Activated T-helper 17 cell treated with anti-CD3 and anti-CD28 coated beads, Interleukin-2, amount 50 U/mL, for 72 hours (primary cell): ENCODE results near the gene ASPDH. TPM values are rescaled to one million over a fixed set of nuclear protein-coding genes. Genes with fewer than 3 reads are reported as not detected.
"Not testable (repeated sequence)": the region's sequence is repeated elsewhere in the genome, so short reads cannot be mapped to it uniquely, and the experiment has no call there.

Source experiments
- ATAC-seq: fragments of 150-1000 bp; cut with Tn5 transposase; replicated peaks from 2 replicates; pipeline ENCODE4 v1.10.0; 2021; ENCODE audit warnings: mild to moderate bottlenecking, moderate library complexity
- H3K27ac Mint-ChIP-seq: one replicate; pipeline ENCODE4 v1.8.0; 2022; ENCODE audit warnings: mixed read lengths
- H3K27me3 Mint-ChIP-seq: one replicate; pipeline ENCODE4 v1.8.0; 2022; ENCODE audit warnings: mixed read lengths
- H3K36me3 Mint-ChIP-seq: one replicate; pipeline ENCODE4 v1.8.0; 2022; ENCODE audit warnings: low read depth, mild to moderate bottlenecking, mixed read lengths
- H3K4me1 Mint-ChIP-seq: one replicate; pipeline ENCODE4 v1.8.0; 2022; ENCODE audit warnings: mixed read lengths
- H3K4me3 Mint-ChIP-seq: one replicate; pipeline ENCODE4 v1.8.0; 2022; ENCODE audit warnings: mild to moderate bottlenecking, mixed read lengths
- H3K9me3 Mint-ChIP-seq: one replicate; pipeline ENCODE4 v1.8.0; 2022; ENCODE audit warnings: mixed read lengths
- total RNA-seq, 2 donors: library from RNA; stranded (reverse); gene quantifications; one replicate each; pipeline ENCODE4 v1.2.3, GENCODE V29; 2022

Gene ASPDH
- total RNA-seq, 2 donors from 2014 or later, result not detected

DNA sequence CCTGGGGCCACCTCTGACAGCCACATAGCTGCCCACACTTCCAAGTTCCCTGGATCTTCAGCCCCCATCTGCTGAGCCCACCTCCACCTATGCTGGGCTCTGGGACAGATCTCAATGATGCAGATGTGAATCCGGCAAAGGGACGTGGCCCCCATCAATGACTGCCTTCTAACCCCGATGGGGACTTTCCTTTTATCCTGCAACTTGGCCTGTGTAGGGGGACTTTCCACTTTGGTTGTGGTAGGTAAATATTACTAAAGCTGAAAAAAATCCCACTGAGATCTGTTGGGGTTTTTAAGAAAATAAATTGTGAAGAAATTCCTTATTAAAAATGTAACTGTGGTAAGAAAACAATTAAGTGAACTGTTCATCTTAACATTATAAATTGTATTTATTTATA lies 20.8 kb upstream of the ASPDH start:
- peak; percentile 24 for ATAC-seq
- Mint-ChIP-seq H3K4me1 (no peaks in the 10 kb centered on the region), H3K36me3 (no peaks in the 10 kb centered on the region), H3K9me3 (peaks cover 6% of the 10 kb centered on the region), H3K27me3 (peaks cover 22% of the 10 kb centered on the region), H3K27ac (no peak overlapping the region), H3K4me3 (no peak overlapping the region)

- no peak for ATAC-seq
- Mint-ChIP-seq H3K4me3 (no peak overlapping the region), H3K27ac (no peak overlapping the region), H3K4me1 (no peaks in the 10 kb centered on the region), H3K36me3 (no peaks in the 10 kb centered on the region), H3K9me3 (peaks cover 6% of the 10 kb centered on the region), H3K27me3 (peaks cover 22% of the 10 kb centered on the region)
These were observed 19.2 kb upstream of the ASPDH start for GRCh38 chr19:50532952-50533351.

GRCh38 chr19:50531171-50531612 lies 17.5 kb upstream of the ASPDH start:
- H3K27ac Mint-ChIP-seq, result no peak overlapping the region
- ATAC-seq, result no peak
- H3K27me3 Mint-ChIP-seq, result peaks cover 14% of the 10 kb centered on the region
- no peak overlapping the region for H3K4me3 Mint-ChIP-seq
- H3K4me1 Mint-ChIP-seq, result no peaks in the 10 kb centered on the region
- H3K9me3 Mint-ChIP-seq, result peaks cover 6% of the 10 kb centered on the region
- no peaks in the 10 kb centered on the region for H3K36me3 Mint-ChIP-seq

DNA sequence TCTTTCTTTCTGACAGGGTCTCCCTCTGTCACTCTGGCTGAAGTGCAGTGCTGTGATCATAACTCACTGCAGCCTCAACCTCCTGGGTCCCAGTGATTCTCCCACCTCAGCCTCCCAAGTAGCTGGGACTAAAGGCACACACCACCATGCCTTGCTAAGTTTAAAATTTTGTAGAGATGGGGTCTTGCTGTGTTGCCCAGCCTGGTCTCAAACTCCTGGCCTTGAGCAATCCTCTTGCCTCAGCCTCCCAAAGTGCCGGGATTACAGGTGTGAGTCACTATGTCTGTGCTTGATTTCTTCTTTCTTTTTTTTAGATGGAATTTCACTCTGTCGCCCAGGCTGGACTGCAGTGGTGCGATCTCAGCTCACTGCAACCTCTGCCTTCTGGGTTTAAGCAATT lies 14.3 kb upstream of the ASPDH start:
- not testable (repeated sequence) for H3K27ac Mint-ChIP-seq, ATAC-seq, H3K4me1 Mint-ChIP-seq, H3K9me3 Mint-ChIP-seq, H3K4me3 Mint-ChIP-seq, H3K27me3 Mint-ChIP-seq, H3K36me3 Mint-ChIP-seq

GRCh38 chr19:50522881-50523280 lies 9.2 kb upstream of the ASPDH start:
- no peak overlapping the region for H3K27ac Mint-ChIP-seq
- no peak for ATAC-seq
- H3K9me3 Mint-ChIP-seq, result no peaks in the 10 kb centered on the region
- peaks cover 3% of the 10 kb centered on the region for H3K27me3 Mint-ChIP-seq
- no peaks in the 10 kb centered on the region for H3K4me1 Mint-ChIP-seq
- no peaks in the 10 kb centered on the region for H3K36me3 Mint-ChIP-seq
- no peak overlapping the region for H3K4me3 Mint-ChIP-seq

GRCh38 chr19:50520822-50521465 lies 7.2 kb upstream of the ASPDH start:
- Mint-ChIP-seq H3K4me1 (no peaks in the 10 kb centered on the region), H3K4me3 (no peak overlapping the region), H3K27me3 (peaks cover 3% of the 10 kb centered on the region), H3K36me3 (no peaks in the 10 kb centered on the region), H3K9me3 (no peaks in the 10 kb centered on the region), H3K27ac (no peak overlapping the region)
- ATAC-seq, result no peak

GRCh38 chr19:50519006-50519575 lies 5.4 kb upstream of the ASPDH start:
- Mint-ChIP-seq H3K27ac (no peak overlapping the region), H3K4me1 (no peaks in the 10 kb centered on the region), H3K36me3 (no peaks in the 10 kb centered on the region), H3K4me3 (no peak overlapping the region), H3K27me3 (peaks cover 3% of the 10 kb centered on the region), H3K9me3 (no peaks in the 10 kb centered on the region)
- no peak for ATAC-seq

GRCh38 chr19:50518091-50519005 lies 4.6 kb upstream of the ASPDH start:
- no peaks in the 10 kb centered on the region for H3K4me1 Mint-ChIP-seq
- no peak for ATAC-seq
- no peak overlapping the region for H3K4me3 Mint-ChIP-seq
- H3K9me3 Mint-ChIP-seq, result no peaks in the 10 kb centered on the region
- no peak overlapping the region for H3K27ac Mint-ChIP-seq
- H3K27me3 Mint-ChIP-seq, result peaks cover 3% of the 10 kb centered on the region
- no peaks in the 10 kb centered on the region for H3K36me3 Mint-ChIP-seq

DNA sequence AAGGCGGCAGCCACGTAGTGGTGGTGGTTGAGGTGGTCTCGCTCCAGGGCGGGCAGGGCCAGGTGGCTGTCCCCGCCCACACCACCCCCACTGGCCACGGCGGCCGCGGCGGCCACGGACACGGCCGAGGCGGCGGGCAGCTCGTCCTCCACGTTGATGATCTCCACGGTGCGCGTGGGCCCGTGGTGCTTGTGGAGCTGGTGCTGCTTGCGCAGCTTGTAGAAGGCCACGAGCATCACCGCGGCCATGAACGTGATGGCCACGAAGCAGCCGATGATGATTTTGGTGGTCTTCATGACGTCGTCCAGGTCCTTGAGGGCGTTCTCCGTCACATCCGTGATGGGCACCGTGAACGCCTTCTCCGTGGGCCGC lies 4.0 kb upstream of the ASPDH start:
- Mint-ChIP-seq H3K27me3 (peaks cover 3% of the 10 kb centered on the region), H3K36me3 (no peaks in the 10 kb centered on the region), H3K27ac (no peak overlapping the region), H3K4me3 (no peak overlapping the region), H3K9me3 (no peaks in the 10 kb centered on the region), H3K4me1 (no peaks in the 10 kb centered on the region)
- ATAC-seq, result no peak

GRCh38 chr19:50516964-50517703 lies 3.4 kb upstream of the ASPDH start:
- no peak for ATAC-seq
- H3K4me1 Mint-ChIP-seq, result no peaks in the 10 kb centered on the region
- H3K27ac Mint-ChIP-seq, result no peak overlapping the region
- no peaks in the 10 kb centered on the region for H3K9me3 Mint-ChIP-seq
- H3K27me3 Mint-ChIP-seq, result peaks cover 3% of the 10 kb centered on the region
- no peak overlapping the region for H3K4me3 Mint-ChIP-seq
- H3K36me3 Mint-ChIP-seq, result no peaks in the 10 kb centered on the region

GRCh38 chr19:50516456-50516855 lies 2.7 kb upstream of the ASPDH start:
- Mint-ChIP-seq H3K27me3 (peaks cover 3% of the 10 kb centered on the region), H3K4me1 (peaks cover 2% of the 10 kb centered on the region), H3K4me3 (no peak overlapping the region), H3K9me3 (no peaks in the 10 kb centered on the region), H3K27ac (no peak overlapping the region), H3K36me3 (peaks cover 3% of the 10 kb centered on the region)
- ATAC-seq, result no peak

DNA sequence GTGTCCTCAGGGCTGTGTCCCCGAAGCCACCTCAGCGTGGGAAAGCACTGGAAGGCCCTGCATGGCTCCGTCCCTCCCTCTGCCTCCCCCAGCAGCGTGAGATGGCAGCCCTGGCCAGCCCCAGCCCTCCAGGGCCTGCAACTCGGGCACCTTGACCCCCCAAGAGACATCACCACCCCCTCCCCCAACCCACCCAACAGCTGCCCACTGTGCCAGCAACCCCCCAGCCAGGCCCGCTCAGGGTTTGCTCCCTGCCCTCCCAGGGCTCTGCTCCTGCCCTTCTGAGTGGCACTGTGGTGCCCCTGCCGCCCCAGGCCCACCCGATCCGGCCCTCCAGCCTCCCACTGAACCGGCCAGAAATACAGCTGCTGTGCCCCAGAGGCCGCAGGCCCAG lies 1.5 kb upstream of the ASPDH start:
- no peak for ATAC-seq
- Mint-ChIP-seq H3K27ac (no peak overlapping the region), H3K36me3 (peaks cover 15% of the 10 kb centered on the region), H3K9me3 (no peaks in the 10 kb centered on the region), H3K4me3 (no peak overlapping the region), H3K4me1 (peaks cover 10% of the 10 kb centered on the region), H3K27me3 (no peaks in the 10 kb centered on the region)

GRCh38 chr19:50514346-50515167 lies 844 bp upstream of the ASPDH start:
- Mint-ChIP-seq H3K27ac (no peak overlapping the region), H3K4me3 (no peak overlapping the region), H3K4me1 (peaks cover 10% of the 10 kb centered on the region), H3K27me3 (no peaks in the 10 kb centered on the region), H3K9me3 (no peaks in the 10 kb centered on the region), H3K36me3 (peaks cover 16% of the 10 kb centered on the region)
- no peak for ATAC-seq
